ENCODE data around the gene SLC17A4. TPM values are rescaled to one million over a fixed set of nuclear protein-coding genes. Genes with fewer than 3 reads are reported as not detected.

The SLC17A4 gene
- total and polyA plus RNA-seq, 8 donors: 0.04 TPM; not detected in 7

- intact Hi-C loops (cut with DNase I): no loop called here
- Histone ChIP-seq H3K36me3 (no peaks in the 10 kb centered on the region), H3K4me1 (no peaks in the 10 kb centered on the region), H3K27me3 (no peaks in the 10 kb centered on the region), H3K9me3 (no peaks in the 10 kb centered on the region), H3K4me3 (no peak overlapping the region), H3K27ac (no peak overlapping the region)
- DNase-seq (no peak), ATAC-seq (no peak)
- TF ChIP-seq CTCF (IDR thresholded peaks at IDR 0.05): no peak
These were observed 22.5 kb downstream of the SLC17A4 start for GRCh38 chr6:25777031-25777430.

GRCh38 chr6:25777856-25778649, 23.5 kb downstream of the SLC17A4 start:
- intact Hi-C loops (cut with DNase I): no loop called here
- DNase-seq (no peak), ATAC-seq (no peak)
- Histone ChIP-seq H3K36me3 (no peaks in the 10 kb centered on the region), H3K9me3 (no peaks in the 10 kb centered on the region), H3K27ac (no peak overlapping the region), H3K4me3 (no peak overlapping the region), H3K27me3 (no peaks in the 10 kb centered on the region), H3K4me1 (no peaks in the 10 kb centered on the region)
- no peak for TF ChIP-seq CTCF (IDR thresholded peaks at IDR 0.05)

- H3K27ac ChIP-seq: no peak overlapping the region
- no peaks in the 10 kb centered on the region for H3K36me3 ChIP-seq
- DNase-seq (no peak), ATAC-seq (no peak)
- intact Hi-C loops (cut with DNase I): no loop called here
- no peak for TF ChIP-seq CTCF (IDR thresholded peaks at IDR 0.05)
- H3K4me3 ChIP-seq: no peak overlapping the region
- no peaks in the 10 kb centered on the region for H3K4me1 ChIP-seq
- no peaks in the 10 kb centered on the region for H3K27me3 ChIP-seq
- H3K9me3 ChIP-seq: no peaks in the 10 kb centered on the region
These were observed 26.6 kb downstream of the SLC17A4 start for GRCh38 chr6:25781134-25781533.

- intact Hi-C loops (cut with DNase I): no loop called here
- TF ChIP-seq CTCF (IDR thresholded peaks at IDR 0.05): no peak
- Histone ChIP-seq H3K9me3 (no peaks in the 10 kb centered on the region), H3K27me3 (no peaks in the 10 kb centered on the region), H3K27ac (no peak overlapping the region), H3K4me3 (no peak overlapping the region), H3K4me1 (no peaks in the 10 kb centered on the region), H3K36me3 (no peaks in the 10 kb centered on the region)
- DNase-seq: no peak
- no peak for ATAC-seq
These were observed 32.9 kb downstream of the SLC17A4 start for GRCh38 chr6:25787428-25787827.

GRCh38 chr6:25788305-25788922, 33.9 kb downstream of the SLC17A4 start:
- Histone ChIP-seq H3K4me1 (no peaks in the 10 kb centered on the region), H3K9me3 (no peaks in the 10 kb centered on the region), H3K36me3 (no peaks in the 10 kb centered on the region), H3K27ac (no peak overlapping the region), H3K27me3 (no peaks in the 10 kb centered on the region), H3K4me3 (no peak overlapping the region)
- DNase-seq (peak in 2 of 4 donors; percentile 10 to 15), ATAC-seq (peak; percentile 93)
- TF ChIP-seq CTCF (IDR thresholded peaks at IDR 0.05): peak in 1 of 2 donors; percentile 45
- intact Hi-C loops (cut with DNase I): no loop called here

Data from left lung (tissue), 10 donors.